Measurements from ENCODE around the gene MAGI3.

Gene MAGI3

DNA sequence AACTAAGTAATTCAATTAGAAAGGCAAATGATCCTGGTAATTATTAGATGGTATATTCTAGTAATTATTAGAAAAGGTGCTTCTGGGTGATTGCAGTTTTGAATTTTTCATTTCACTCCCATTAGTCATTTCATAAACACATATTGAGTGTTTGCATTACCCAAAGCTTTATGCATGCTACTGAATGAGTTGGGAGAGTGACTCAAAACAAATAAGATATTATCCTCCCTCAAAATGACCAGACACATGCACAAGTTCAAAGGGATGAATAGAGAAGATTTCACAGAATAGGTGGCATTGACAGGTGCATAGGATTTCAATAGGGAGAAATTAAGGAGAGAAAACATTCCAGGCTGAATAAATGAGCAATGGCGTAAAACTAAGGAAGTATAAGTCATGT lies 284.3 kb downstream of the MAGI3 start:
- Histone ChIP-seq H3K79me1 (ENCODE audit: low read length) (no peaks in the 10 kb centered on the region), H2BK15ac (replicated peaks; ENCODE audit: low read depth) (no peak overlapping the region), H3K79me2 (ENCODE audit: control insufficient read depth, insufficient read depth, low read length) (no peaks in the 10 kb centered on the region), H4K5ac (ENCODE audit: low read length) (no peak overlapping the region), H3K36me3 (ENCODE audit: control insufficient read depth, insufficient read depth, low read length) (no peaks in the 10 kb centered on the region), H3K4ac (ENCODE audit: low read depth, low read length) (no peak overlapping the region), H2BK5ac (ENCODE audit: low read length) (no peak overlapping the region), H3K56ac (ENCODE audit: low read length) (no peak overlapping the region), H2AK5ac (ENCODE audit: low read length) (no peak overlapping the region), H3K27ac (ENCODE audit: low read depth, low read length) (no peak overlapping the region), H3K18ac (ENCODE audit: low read length) (no peak overlapping the region), H3K27me3 (ENCODE audit: insufficient read depth, low read length, poor library complexity) (no peaks in the 10 kb centered on the region), H3K4me3 (ENCODE audit: low read length) (no peak overlapping the region), H3K23ac (ENCODE audit: low read length) (no peak overlapping the region), H2BK120ac (ENCODE audit: low read depth, low read length) (no peak overlapping the region), H4K8ac (ENCODE audit: low read depth, low read length) (no peak overlapping the region), H3K4me1 (ENCODE audit: control insufficient read depth, low read depth, low read length) (no peaks in the 10 kb centered on the region), H3K9ac (ENCODE audit: low read length) (no peak overlapping the region), H3K4me2 (ENCODE audit: low read length) (no peak overlapping the region)
- no CpG with 5 or more reads among the region's 1 CpG for WGBS (ENCODE audit: extremely low coverage, insufficient coverage, low lambda C conversion rate)
- no peak for DNase-seq

- no CpG with 5 or more reads among the region's 2 CpGs for WGBS (ENCODE audit: extremely low coverage, insufficient coverage, low lambda C conversion rate)
- Histone ChIP-seq H3K4me1 (ENCODE audit: control insufficient read depth, low read depth, low read length) (no peaks in the 10 kb centered on the region), H3K23ac (ENCODE audit: low read length) (no peak overlapping the region), H3K27me3 (ENCODE audit: insufficient read depth, low read length, poor library complexity) (no peaks in the 10 kb centered on the region), H3K56ac (ENCODE audit: low read length) (no peak overlapping the region), H3K4ac (ENCODE audit: low read depth, low read length) (no peak overlapping the region), H3K9ac (ENCODE audit: low read length) (no peak overlapping the region), H2BK120ac (ENCODE audit: low read depth, low read length) (no peak overlapping the region), H2BK15ac (replicated peaks; ENCODE audit: low read depth) (no peak overlapping the region), H3K27ac (ENCODE audit: low read depth, low read length) (no peak overlapping the region), H3K36me3 (ENCODE audit: control insufficient read depth, insufficient read depth, low read length) (no peaks in the 10 kb centered on the region), H3K79me2 (ENCODE audit: control insufficient read depth, insufficient read depth, low read length) (no peaks in the 10 kb centered on the region), H3K4me2 (ENCODE audit: low read length) (no peak overlapping the region), H3K4me3 (ENCODE audit: low read length) (no peak overlapping the region), H3K18ac (ENCODE audit: low read length) (no peak overlapping the region), H2AK5ac (ENCODE audit: low read length) (no peak overlapping the region), H4K5ac (ENCODE audit: low read length) (no peak overlapping the region), H4K8ac (ENCODE audit: low read depth, low read length) (no peak overlapping the region), H3K79me1 (ENCODE audit: low read length) (no peaks in the 10 kb centered on the region), H2BK5ac (ENCODE audit: low read length) (no peak overlapping the region)
- DNase-seq = no peak
Measured at GRCh38 chr1:113675302-113675701, 285.0 kb downstream of the MAGI3 start.

DNA sequence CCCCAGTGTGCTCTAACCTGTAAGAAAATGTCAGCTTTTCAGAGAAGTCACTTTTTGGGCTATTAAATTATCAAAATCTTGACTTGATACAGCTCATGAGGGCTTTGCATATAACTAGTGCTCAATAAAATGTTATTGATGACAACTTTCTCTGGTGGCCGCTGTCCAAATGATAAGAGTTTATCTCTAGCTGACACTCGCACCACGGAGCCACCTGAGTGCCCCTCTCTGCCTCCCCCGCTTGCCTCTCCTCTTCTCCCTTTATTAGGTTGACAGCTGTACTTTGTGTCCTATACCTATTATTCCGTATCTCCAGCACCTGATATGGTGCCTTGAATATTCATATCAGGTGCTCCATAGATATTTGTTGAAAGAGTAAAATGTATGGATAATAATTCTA lies 286.2 kb downstream of the MAGI3 start:
- H4K8ac ChIP-seq (ENCODE audit: low read depth, low read length) = no peak overlapping the region

DNA sequence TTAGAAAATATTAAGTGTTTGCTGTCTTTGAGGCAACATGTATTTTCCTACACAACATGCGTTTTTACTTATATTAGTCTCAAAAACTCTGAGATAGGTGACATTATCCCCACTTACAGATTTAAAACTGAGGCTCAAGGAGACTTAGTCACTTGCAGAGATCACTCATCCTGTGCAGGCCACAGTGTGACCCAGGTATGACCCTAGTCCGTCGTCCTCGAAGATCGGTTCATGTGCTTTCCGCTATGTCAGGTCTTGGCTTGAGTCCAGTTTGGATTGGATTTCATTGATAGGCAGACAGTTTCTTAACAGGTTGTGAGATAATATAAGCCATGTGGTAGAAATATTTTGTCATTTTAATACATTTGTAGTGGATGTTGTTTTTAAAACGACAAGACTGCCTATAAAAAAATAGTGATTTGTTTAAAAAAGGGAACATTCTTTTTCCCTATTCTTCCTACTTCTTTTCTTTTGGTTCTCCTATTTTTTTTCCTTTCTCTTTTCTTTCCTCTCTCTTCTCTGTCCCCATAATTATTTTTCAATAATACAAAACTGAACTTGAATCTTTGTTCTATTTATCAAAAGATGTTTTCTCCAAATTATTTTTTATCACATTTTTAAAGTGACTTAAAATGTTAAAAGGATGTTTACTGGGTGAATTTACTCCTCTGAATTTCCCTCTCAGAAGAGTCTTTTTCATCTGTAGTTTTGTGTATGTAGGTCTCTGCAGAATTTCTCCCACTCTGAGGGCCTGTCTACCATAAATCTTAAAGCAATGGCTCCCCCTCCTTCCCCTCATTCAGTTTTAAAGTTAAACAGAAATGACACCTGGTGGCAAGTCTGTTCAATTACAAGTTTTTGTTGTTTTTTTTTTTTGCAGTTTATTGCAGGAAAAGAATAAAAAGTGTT lies 287.2 kb downstream of the MAGI3 start:
- no peak overlapping the region for H3K4me3 ChIP-seq (ENCODE audit: low read length)
- no peak overlapping the region for H3K9ac ChIP-seq (ENCODE audit: low read length)
- no peak overlapping the region for H4K5ac ChIP-seq (ENCODE audit: low read length)
- H2BK120ac ChIP-seq (ENCODE audit: low read depth, low read length) = no peak overlapping the region
- no peak overlapping the region for H3K4ac ChIP-seq (ENCODE audit: low read depth, low read length)
- H3K79me1 ChIP-seq (ENCODE audit: low read length) = no peaks in the 10 kb centered on the region
- H2BK15ac ChIP-seq (replicated peaks; ENCODE audit: low read depth) = no peak overlapping the region
- WGBS (ENCODE audit: extremely low coverage, insufficient coverage, low lambda C conversion rate) = no CpG with 5 or more reads among the region's 7 CpGs
- no peak overlapping the region for H2AK5ac ChIP-seq (ENCODE audit: low read length)
- H3K23ac ChIP-seq (ENCODE audit: low read length) = no peak overlapping the region
- H3K27ac ChIP-seq (ENCODE audit: low read depth, low read length) = no peak overlapping the region
- no peaks in the 10 kb centered on the region for H3K4me1 ChIP-seq (ENCODE audit: control insufficient read depth, low read depth, low read length)
- no peak overlapping the region for H2BK5ac ChIP-seq (ENCODE audit: low read length)
- no peaks in the 10 kb centered on the region for H3K79me2 ChIP-seq (ENCODE audit: control insufficient read depth, insufficient read depth, low read length)
- no peaks in the 10 kb centered on the region for H3K36me3 ChIP-seq (ENCODE audit: control insufficient read depth, insufficient read depth, low read length)
- no peak overlapping the region for H4K8ac ChIP-seq (ENCODE audit: low read depth, low read length)
- no peak overlapping the region for H3K18ac ChIP-seq (ENCODE audit: low read length)
- H3K56ac ChIP-seq (ENCODE audit: low read length) = no peak overlapping the region
- H3K4me2 ChIP-seq (ENCODE audit: low read length) = no peak overlapping the region
- peak; percentile 53 for DNase-seq
- H3K27me3 ChIP-seq (ENCODE audit: insufficient read depth, low read length, poor library complexity) = no peaks in the 10 kb centered on the region

More for the DNA sequence above, 286.2 kb downstream of the MAGI3 start:
- Histone ChIP-seq H3K18ac (ENCODE audit: low read length) (no peak overlapping the region), H3K79me2 (ENCODE audit: control insufficient read depth, insufficient read depth, low read length) (no peaks in the 10 kb centered on the region), H2BK5ac (ENCODE audit: low read length) (no peak overlapping the region), H3K4me1 (ENCODE audit: control insufficient read depth, low read depth, low read length) (no peaks in the 10 kb centered on the region), H3K27ac (ENCODE audit: low read depth, low read length) (no peak overlapping the region), H4K5ac (ENCODE audit: low read length) (no peak overlapping the region), H3K27me3 (ENCODE audit: insufficient read depth, low read length, poor library complexity) (no peaks in the 10 kb centered on the region), H3K23ac (ENCODE audit: low read length) (no peak overlapping the region), H3K9ac (ENCODE audit: low read length) (no peak overlapping the region), H3K4me3 (ENCODE audit: low read length) (no peak overlapping the region), H2BK15ac (replicated peaks; ENCODE audit: low read depth) (no peak overlapping the region), H2AK5ac (ENCODE audit: low read length) (no peak overlapping the region), H3K4ac (ENCODE audit: low read depth, low read length) (no peak overlapping the region), H3K79me1 (ENCODE audit: low read length) (no peaks in the 10 kb centered on the region), H2BK120ac (ENCODE audit: low read depth, low read length) (no peak overlapping the region), H3K56ac (ENCODE audit: low read length) (no peak overlapping the region), H3K4me2 (ENCODE audit: low read length) (no peak overlapping the region), H3K36me3 (ENCODE audit: control insufficient read depth, insufficient read depth, low read length) (no peaks in the 10 kb centered on the region)
- no CpG with 5 or more reads among the region's 5 CpGs for WGBS (ENCODE audit: extremely low coverage, insufficient coverage, low lambda C conversion rate)
- no peak for DNase-seq

GRCh38 chr1:113678159-113678469 lies 287.8 kb downstream of the MAGI3 start:
- no peaks in the 10 kb centered on the region for H3K4me1 ChIP-seq (ENCODE audit: control insufficient read depth, low read depth, low read length)
- no peaks in the 10 kb centered on the region for H3K79me2 ChIP-seq (ENCODE audit: control insufficient read depth, insufficient read depth, low read length)
- H3K9ac ChIP-seq (ENCODE audit: low read length) = no peak overlapping the region
- no peak overlapping the region for H3K4me2 ChIP-seq (ENCODE audit: low read length)
- H3K27ac ChIP-seq (ENCODE audit: low read depth, low read length) = no peak overlapping the region
- no peak overlapping the region for H2BK5ac ChIP-seq (ENCODE audit: low read length)
- H2BK15ac ChIP-seq (replicated peaks; ENCODE audit: low read depth) = no peak overlapping the region
- no peak overlapping the region for H3K56ac ChIP-seq (ENCODE audit: low read length)
- H3K27me3 ChIP-seq (ENCODE audit: insufficient read depth, low read length, poor library complexity) = no peaks in the 10 kb centered on the region
- no peaks in the 10 kb centered on the region for H3K79me1 ChIP-seq (ENCODE audit: low read length)
- no peak overlapping the region for H2BK120ac ChIP-seq (ENCODE audit: low read depth, low read length)
- no peak overlapping the region for H4K5ac ChIP-seq (ENCODE audit: low read length)
- no peak overlapping the region for H4K8ac ChIP-seq (ENCODE audit: low read depth, low read length)
- no peaks in the 10 kb centered on the region for H3K36me3 ChIP-seq (ENCODE audit: control insufficient read depth, insufficient read depth, low read length)
- H2AK5ac ChIP-seq (ENCODE audit: low read length) = no peak overlapping the region
- no peak for DNase-seq
- no peak overlapping the region for H3K18ac ChIP-seq (ENCODE audit: low read length)
- H3K23ac ChIP-seq (ENCODE audit: low read length) = no peak overlapping the region
- no peak overlapping the region for H3K4ac ChIP-seq (ENCODE audit: low read depth, low read length)
- H3K4me3 ChIP-seq (ENCODE audit: low read length) = no peak overlapping the region

Measured in mesendoderm (in vitro differentiated cells).